SK-N-DZ (cell line): ENCODE data around the gene TMED10.

Experiments
- DNase-seq: peaks from one replicate; pipeline ENCODE4 v3.0.0-alpha.2; 2015; ENCODE audit warnings: low spot score
- small RNA-seq, 2 experiments: library from RNA; depleted of rRNA; stranded (forward); fragments of <200 nt; gene quantifications; one replicate each; pipeline ENCODE3, GENCODE V24; 2014

TMED10 gene

DNA sequence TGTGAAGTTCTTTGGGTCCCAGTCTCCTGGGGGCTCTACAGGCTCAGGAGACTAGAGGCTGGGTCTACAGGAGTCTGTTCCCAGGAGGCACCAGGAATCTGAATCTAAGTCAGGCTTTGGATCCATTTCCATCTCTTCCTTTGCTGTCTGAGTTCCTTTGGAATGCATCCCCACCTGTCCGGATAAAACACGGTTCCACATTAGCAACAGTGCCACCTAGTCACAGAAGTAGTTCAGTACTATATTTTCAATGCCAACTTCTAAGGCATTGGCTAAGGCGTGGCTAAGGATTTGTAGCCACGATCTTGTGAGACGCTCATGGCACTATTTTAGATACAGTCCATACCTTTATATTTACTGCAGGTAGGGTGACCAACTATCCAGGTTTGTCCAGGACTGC is 91.9 kb downstream of the TMED10 start:
- no peak for DNase-seq

DNA sequence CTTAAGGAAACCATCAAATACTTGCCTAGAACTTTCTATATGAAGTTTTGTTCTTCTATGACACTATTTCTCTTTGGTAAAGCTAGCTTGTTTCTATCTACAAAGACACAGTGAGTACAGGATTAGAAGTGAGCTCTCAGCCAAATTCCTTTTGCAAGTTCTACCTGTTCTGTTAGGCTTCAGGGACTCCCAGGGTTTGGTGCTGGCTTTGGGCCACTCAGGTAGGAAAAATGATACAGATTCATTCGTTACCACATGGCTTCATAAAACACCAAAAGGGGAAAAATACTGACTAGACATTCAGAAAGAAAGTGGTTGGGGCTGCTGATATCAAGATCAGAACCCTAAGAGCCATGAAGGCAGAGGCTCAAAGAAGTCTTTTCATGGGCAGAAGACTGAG is 93.1 kb downstream of the TMED10 start:
- DNase-seq: no peak

DNA sequence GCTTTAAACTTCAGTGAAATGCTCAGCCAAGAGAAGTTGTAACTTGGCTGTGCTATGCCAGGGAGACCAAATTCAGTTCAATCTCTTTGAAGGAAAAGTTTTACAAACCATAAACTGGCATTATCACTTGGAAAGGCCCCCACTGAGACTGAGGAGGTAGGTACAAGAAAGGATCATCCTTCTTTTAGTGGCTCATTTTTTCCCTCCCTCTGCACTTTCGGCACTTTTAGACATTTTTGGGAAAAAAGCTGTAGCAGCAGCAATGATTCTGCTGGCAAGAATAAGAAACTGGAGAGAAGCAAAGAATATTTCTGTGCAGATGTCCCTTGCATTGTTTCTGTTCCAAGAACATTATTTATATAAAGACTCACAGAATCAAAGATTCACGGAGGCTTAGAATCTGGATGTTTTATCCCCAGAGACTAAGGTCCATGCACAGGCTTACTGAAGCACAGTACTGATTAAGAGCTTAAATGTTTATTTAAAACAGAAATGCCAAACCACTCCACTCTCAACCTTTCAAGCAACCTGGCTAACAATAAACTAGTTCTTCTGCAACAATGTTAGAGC is 94.7 kb downstream of the TMED10 start:
- DNase-seq: no peak

Small RNA genes lying within 50 kb of the gene (small RNA-seq; reads per million reads assigned to genes)
- gene HIF1AP1 (0 reads per million in 2 experiments), gene RNU4ATAC14P (0 reads per million in 2 experiments)
